Measurements from ENCODE around the gene TMEM120B.
"Not testable (repeated sequence)": the region's sequence is repeated elsewhere in the genome, so short reads cannot be mapped to it uniquely, and the experiment has no call there.

TMEM120B gene

GRCh38 chr12:121709478-121709961, 3.0 kb upstream of the TMEM120B start:
- no peak overlapping the region for H3K4me3 ChIP-seq (replicated peaks; ENCODE audit: low read depth, low read length)
- no peak for DNase-seq (ENCODE audit: extremely low read depth, low read depth)
- TF ChIP-seq CTCF (IDR thresholded peaks at IDR 0.05; ENCODE audit: low read depth, low read length, missing control alignments): no peak

DNA sequence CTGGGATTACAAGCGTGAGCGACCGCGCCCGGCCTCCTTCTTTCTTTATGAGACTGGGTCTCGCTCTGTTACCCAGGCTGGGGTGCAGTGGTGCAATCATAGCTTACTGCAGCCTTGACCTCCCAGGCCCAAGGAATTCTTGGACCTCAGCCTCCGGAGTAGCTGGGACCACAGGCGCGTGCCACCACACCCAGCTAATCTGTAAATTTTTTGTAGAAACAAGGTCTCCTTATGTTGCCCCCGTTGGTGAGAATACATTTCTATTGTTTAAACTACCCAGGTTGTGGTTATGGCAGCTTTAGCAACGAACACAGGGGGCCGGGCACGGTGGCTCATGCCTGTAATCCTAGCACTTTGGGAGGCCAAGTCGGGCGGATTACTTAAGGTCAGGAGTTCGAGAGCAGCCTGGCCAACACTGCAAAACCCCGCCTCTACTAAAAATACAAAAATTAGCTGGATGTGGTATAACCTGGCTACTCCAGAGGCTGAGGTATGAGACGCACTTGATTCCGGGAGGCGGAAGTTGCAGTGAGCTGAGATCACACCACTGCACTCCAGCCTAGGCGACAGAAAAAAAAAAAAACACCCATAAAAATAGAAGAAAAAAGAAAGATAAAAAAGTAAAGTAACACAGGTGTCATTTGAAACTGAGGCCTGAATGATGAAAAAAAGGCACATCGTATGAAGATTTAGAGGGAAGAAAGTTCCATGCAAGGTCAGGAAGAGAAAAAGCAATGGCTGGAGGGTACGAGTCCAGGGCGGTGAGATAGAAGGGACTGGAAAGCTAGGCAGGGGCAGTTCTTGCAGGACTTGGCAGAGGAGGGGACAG, 977 bp upstream of the TMEM120B start:
- DNase-seq (ENCODE audit: extremely low read depth, low read depth): no peak
- TF ChIP-seq CTCF (IDR thresholded peaks at IDR 0.05; ENCODE audit: low read depth, low read length, missing control alignments): no peak
- H3K4me3 ChIP-seq (replicated peaks; ENCODE audit: low read depth, low read length): peak overlapping the region; percentile 91

GRCh38 chr12:121712190-121712460, 427 bp upstream of the TMEM120B start:
- no peak for TF ChIP-seq CTCF (IDR thresholded peaks at IDR 0.05; ENCODE audit: low read depth, low read length, missing control alignments)
- H3K4me3 ChIP-seq (replicated peaks; ENCODE audit: low read depth, low read length): peak overlapping the region; percentile 91
- DNase-seq (ENCODE audit: extremely low read depth, low read depth): no peak

DNA sequence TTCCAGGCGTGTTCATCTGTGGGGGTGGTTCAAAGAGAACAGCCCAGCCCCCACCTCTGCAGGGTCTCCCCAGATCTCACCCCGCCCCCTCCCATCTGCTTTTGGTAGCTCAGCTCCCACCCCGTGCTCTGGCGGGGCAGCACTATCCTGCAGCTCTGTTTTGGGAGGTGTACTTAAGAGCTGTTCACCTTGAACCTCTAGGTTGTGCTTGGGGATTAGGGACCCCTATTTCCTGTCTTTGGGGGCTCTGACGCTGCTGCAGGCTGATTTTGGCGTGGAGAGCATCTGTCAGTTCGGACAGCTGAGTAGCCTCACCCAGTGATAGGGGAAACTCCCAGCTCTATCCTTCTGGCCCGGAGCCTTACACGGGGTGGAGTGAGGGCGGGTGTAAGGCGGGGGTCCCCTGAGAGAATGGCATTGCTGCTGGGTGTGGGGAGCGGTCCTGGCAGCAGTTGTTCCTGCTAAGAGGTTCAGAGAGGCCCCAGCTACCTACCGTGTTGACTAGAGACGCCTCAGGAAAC, 765 bp downstream of the TMEM120B start:
- DNase-seq (ENCODE audit: extremely low read depth, low read depth): no peak
- H3K4me3 ChIP-seq (replicated peaks; ENCODE audit: low read depth, low read length): peak overlapping the region; percentile 91
- TF ChIP-seq CTCF (IDR thresholded peaks at IDR 0.05; ENCODE audit: low read depth, low read length, missing control alignments): no peak

DNA sequence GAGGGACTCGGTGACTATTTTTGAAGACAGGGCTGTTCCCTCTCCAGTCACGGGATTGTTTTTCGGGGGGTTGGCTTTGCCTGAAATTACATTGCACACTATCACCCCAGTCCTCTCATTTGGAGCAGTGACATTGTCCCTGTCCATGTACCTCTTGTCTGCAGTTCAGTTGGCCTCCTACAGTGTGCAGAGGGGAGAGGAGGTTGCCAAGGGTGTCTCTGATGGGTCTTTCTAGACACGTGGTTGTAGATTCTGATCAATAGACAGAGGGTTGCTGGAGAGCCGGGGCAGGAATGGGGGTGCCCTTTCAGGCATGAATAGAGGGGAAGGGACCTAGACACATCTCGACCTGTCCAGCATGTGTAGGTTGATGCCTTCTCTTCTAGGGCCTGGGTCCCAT, 1.2 kb downstream of the TMEM120B start:
- peak overlapping the region; percentile 91 for H3K4me3 ChIP-seq (replicated peaks; ENCODE audit: low read depth, low read length)
- DNase-seq (ENCODE audit: extremely low read depth, low read depth): no peak
- no peak for TF ChIP-seq CTCF (IDR thresholded peaks at IDR 0.05; ENCODE audit: low read depth, low read length, missing control alignments)

- not testable (repeated sequence) for DNase-seq (ENCODE audit: extremely low read depth, low read depth)
- H3K4me3 ChIP-seq (replicated peaks; ENCODE audit: low read depth, low read length): peak overlapping the region; percentile 13; the same call in 1 of the 2 replicates
These were observed 2.5 kb downstream of the TMEM120B start for GRCh38 chr12:121715055-121715454.

DNA sequence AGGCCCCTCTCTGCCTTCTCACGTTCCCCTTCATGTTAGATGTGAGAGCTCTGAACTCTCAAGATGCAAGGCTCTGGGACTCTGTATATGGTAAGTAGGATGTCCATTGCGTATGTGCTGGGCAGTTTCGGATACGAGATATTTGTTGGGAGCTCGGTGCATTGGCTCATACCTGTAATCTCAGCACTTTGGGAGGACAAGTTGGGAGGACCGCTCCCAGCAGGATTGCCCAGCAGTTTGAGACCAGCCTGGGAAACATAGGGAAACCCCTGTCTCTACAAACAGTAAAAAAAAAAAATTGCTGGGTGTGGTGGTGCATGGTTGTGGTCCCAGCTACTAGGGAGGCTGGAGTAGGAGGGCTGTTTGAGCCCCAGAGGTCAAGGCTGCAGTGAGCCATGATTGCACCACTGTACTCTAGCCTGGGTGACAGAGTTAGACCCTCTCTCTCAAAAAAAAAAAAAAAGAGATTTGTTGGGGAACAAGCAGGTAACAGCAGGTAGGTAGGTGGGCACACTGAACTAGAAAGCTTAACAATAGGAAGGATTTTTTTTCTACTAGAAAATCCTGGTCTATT, 3.4 kb downstream of the TMEM120B start:
- no peak for TF ChIP-seq CTCF (IDR thresholded peaks at IDR 0.05; ENCODE audit: low read depth, low read length, missing control alignments)
- 0 out of 2 replicates have a peak overlapping the region, but pooled peaks have one; percentile 2 for H3K4me3 ChIP-seq (replicated peaks; ENCODE audit: low read depth, low read length)
- DNase-seq (ENCODE audit: extremely low read depth, low read depth): no peak

All from HFF-Myc (cell line).